Tibial nerve (tissue), 3 donors: ENCODE results near the gene TPSD1.

Experiments used
- CTCF ChIP-seq, 5 experiments: fragments of 200-600 bp in 3 of 5; fragments of 450-650 bp in 2 of 5; sonication (generic) in 3 of 5; IDR thresholded peaks; one replicate each; pipeline ENCODE4 v1.5.1; 2016 to 2019; ENCODE audit warnings: antibody characterized with exemption in 5 of 5, mild to moderate bottlenecking in 3 of 5, moderate library complexity in 2 of 5
- POLR2A ChIP-seq, 2 donors: fragments of 450-650 bp; IDR thresholded peaks; one replicate each; pipeline ENCODE4 v1.6.1; 2017; ENCODE audit warnings: antibody characterized with exemption in 2 of 2, mild to moderate bottlenecking in 2 of 2, moderate library complexity in 2 of 2

- no peak for TF ChIP-seq POLR2A (IDR thresholded peaks at IDR 0.05)
- TF ChIP-seq CTCF (IDR thresholded peaks at IDR 0.05) = no peak
Observed at GRCh38 chr16:1206786-1207185, 49.1 kb upstream of the TPSD1 start.
